ENCODE measurements around the gene FKBP15.
A peak's percentile ranks its signal among the peaks of the same experiment; 100 is the strongest.
"Not testable (repeated sequence)": the region's sequence is repeated elsewhere in the genome, so short reads cannot be mapped to it uniquely, and the experiment has no call there.

FKBP15 gene

GRCh38 chr9:113181165-113181564 is 39.9 kb downstream of the FKBP15 start:
- DNase-seq: no peak

GRCh38 chr9:113179839-113180238 is 41.2 kb downstream of the FKBP15 start:
- no peak for DNase-seq

GRCh38 chr9:113178087-113178486 is 43.0 kb downstream of the FKBP15 start:
- no peak for DNase-seq

- no peak for DNase-seq
Observed at GRCh38 chr9:113177251-113177650, 43.8 kb downstream of the FKBP15 start.

DNA sequence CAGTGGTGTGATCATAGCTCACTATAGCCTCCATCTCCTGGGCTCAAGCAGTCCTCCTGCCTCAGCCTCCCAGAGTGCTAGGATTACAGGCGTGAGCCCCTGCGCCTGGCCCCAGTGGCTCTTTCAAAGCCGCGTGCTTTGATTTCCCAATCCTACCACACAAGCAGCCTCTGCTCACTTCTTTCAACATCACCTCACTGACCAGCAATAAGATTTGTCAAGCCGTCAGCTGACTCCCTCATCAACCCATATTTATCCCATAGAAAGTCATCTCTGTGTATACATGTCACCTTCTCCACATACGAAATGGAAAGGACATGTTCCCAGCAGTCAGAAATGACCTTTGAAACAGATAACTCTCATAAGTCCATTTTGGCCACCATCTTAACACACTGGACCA is 44.3 kb downstream of the FKBP15 start:
- no peak for DNase-seq

GRCh38 chr9:113173341-113173740 is 47.7 kb downstream of the FKBP15 start:
- no peak for DNase-seq

DNA sequence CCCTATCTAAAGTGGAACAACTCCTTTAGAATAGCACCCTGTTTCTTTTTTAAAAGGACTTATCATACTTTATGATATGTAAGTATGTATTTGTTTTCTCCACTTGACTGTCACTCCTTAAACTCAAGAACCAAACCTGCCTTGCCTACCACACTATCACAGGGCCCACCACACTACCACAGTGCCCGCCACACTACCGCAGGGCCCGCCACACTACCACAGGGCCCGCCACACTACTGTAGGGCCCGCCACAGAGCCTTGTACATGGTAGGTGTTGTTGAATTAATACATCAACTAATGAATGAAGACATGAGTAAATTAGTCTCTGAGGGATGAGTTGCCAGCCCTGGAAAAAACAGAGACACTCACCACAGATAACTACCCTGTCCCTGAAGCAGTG is 52.3 kb downstream of the FKBP15 start:
- no peak for DNase-seq

DNA sequence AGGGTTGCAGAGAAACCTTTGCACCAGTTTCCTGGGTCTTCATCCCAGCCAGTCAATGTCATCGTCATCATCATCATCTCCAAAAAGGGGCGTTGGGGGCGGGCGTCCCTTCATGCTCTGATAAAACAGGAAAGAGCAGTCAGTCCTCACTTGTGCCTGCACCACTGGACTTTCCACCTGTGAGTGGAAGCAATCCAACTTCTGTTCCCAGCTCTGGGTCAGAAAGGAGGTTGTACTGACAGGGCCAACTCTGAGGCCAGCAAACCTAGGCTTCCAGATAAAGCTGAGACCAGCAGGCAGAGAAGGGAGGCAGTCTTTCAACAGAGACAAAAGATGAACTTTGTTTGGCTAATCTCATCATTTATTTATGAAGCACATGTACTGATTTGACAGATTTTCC is 55.0 kb downstream of the FKBP15 start:
- DNase-seq: no peak

GRCh38 chr9:113164536-113165300 is 56.4 kb downstream of the FKBP15 start:
- DNase-seq: no peak

DNA sequence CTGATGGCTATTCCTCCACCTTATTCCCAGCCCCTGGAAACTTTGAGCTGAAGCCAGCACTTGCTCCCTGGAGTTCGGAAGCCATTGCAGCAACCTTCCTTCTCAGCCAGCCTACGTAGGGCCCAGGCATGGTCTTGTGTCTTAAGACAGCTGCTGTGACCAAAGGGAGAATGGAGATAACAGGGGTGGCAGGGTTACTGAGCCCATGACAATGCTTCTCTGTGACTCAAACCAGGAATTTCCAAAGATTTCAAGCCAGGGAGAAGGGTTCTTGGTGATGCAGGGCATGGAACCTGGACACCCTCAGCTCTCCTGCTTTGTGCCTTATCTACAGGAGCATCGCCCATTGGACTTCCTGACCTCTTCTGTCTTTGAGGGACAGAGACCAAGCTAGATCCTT is 58.1 kb downstream of the FKBP15 start:
- DNase-seq: no peak

DNA sequence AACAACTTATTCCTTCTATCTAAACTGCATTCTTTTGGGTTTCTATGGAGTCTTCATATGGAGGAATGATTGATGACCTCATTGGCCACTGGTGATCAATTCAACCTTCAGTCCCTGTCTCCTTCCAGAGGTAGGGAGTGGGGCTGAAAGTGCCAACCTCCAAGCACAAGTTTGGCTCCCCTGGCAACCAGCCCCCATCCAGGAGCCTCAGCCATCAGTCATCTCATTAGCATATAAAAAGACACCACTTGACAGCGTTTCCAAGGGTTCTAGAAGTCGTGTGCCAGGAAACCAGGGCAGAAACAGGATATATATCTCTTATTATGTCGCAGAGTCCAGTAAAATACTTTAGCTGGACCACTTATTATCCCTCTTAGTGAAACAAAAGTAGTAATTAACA is 60.5 kb downstream of the FKBP15 start:
- DNase-seq: no peak

GRCh38 chr9:113158446-113158845 is 62.6 kb downstream of the FKBP15 start:
- no peak for DNase-seq

GRCh38 chr9:113156880-113157279 is 64.2 kb downstream of the FKBP15 start:
- DNase-seq: no peak

GRCh38 chr9:113155911-113156588 is 65.0 kb downstream of the FKBP15 start:
- DNase-seq: no peak

- DNase-seq: no peak
Observed at GRCh38 chr9:113154946-113155345, 66.1 kb downstream of the FKBP15 start.

DNA sequence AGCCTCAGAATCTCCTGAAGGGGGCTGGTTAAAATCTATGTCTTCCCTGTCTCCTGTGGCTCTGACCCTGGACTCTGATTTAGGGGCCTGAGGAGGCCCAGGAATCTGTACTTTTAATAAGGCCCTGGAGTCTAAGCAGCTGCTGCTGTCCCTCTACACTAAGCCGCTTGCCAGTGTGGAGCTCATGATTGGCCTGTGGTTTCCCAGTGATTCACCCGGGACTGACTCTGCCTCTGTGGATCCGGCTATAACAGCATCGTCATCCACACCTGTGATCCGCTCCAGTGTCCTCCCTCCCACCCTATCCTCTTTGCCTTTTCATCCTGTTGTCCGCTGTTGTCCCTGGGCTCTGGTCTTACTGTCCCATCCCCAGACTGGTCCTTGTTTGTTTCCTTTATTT is 66.6 kb downstream of the FKBP15 start:
- DNase-seq: no peak

GRCh38 chr9:113153599-113153998 is 67.5 kb downstream of the FKBP15 start:
- no peak for DNase-seq

DNA sequence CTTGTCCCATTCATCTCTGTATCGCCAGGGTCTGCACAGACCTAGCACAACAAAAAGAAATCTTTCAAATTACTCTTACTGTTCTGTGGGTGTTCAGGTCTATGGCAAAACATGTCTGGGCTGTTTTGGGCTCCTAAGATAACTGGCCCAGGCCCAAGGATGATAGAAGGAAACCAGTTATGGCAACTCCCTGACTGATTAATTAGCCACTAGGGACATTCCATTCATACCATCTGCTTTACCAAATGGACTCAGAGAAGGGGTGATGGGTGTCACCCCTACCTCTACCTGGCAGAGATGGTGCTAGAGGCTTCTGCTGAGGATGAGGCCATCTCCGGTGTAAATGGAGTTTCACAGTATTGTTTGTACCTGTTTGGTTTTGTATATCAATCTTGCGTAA is 68.4 kb downstream of the FKBP15 start:
- no peak for DNase-seq

- no peak for DNase-seq
Observed at GRCh38 chr9:113151696-113152630, 69.1 kb downstream of the FKBP15 start.

DNA sequence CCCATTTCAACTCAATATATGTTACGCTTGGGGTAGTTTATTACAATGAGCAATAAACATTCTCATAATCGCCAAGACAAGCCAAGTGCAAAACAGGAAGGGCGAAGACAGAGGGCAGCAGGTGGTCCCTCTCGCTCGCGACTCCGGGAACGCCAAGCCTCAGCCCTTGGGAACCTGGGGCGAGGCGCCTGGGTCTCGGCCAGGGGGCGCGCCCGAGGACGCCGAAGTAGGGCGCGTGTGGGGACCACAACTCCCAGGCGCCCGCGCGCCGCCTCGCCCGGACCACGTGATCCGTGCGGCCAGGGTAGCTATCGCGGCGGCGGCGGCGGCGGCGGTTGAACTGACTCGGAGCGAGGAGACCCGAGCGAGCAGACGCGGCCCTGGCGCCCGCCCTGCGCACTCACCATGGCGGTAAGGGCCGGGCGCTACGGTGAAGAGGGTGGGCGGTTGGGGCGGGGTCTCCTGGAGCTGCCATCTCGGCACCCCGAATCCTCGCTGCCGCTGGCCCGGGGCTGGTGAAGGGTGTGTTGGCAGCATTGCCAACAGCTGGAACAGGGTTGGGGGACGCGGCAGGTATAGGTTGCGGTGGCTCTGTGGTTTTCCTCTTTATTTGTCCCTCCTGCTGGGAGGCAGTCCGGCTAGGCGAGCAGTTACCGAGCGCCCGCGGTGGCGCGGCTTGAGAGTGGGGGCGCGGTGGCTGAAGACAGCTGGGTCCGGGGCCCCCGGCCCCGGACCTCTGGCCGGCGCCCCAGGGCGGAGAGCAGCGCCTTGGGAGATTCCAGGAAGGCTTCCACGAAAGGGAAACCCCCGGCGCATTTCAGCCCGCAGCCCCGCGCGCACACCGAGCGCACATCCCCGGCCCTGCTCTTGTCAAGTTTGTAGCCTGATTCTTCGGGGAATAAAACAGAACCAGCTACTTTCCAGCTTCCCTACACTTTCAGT is 70.1 kb downstream of the FKBP15 start, which contains the start of gene SLC31A2:
TSS of gene SLC31A2 (plus strand) at position 338 of the 942 bp plus-strand sequence. CDS start at position 406, 68 bp downstream.
- DNase-seq: peak; percentile 8

- DNase-seq: not testable (repeated sequence)
Observed at GRCh38 chr9:113149561-113149960, 71.5 kb downstream of the FKBP15 start.

Data from NCI-H2081 treated with DMSO at 0.1 percent for 48 hours (cell line).